HepG2 (cell line): ENCODE measurements around the gene TTLL6. TPM values are rescaled to one million over a fixed set of nuclear protein-coding genes. Genes with fewer than 3 reads are reported as not detected.
"Not testable (repeated sequence)": the region's sequence is repeated elsewhere in the genome, so short reads cannot be mapped to it uniquely, and the experiment has no call there.

Experiments
- ATAC-seq: fragments of 200-7000 bp; cut with Tn5 transposase; 3 replicates; pipeline ENCODE4 v1.9.1; 2020; ENCODE audit warnings: mild to moderate bottlenecking, moderate library complexity
- BruUV-seq: library from RNA; stranded (reverse); fragments of 400-500 nt; replicated peaks from 2 replicates; lab custom pipeline; 2021; lab: Mats Ljungman, UMichigan
- CTCF ChIA-PET: fragments of 300-600 bp; formaldehyde crosslinking; extraction: SDS; loops from one replicate; lab custom pipeline; 2021; ENCODE audit warnings: low total read pairs, inconsistent platforms, low intra/inter-chr PET ratio; lab: Yijun Ruan, JAX
- POLR2A ChIA-PET: fragments of 350-600 bp; sonication (Branson Sonifier 250); formaldehyde crosslinking; loops from one replicate; lab custom pipeline; 2020; ENCODE audit warnings: antibody characterized with exemption, inconsistent platforms; lab: Yijun Ruan, JAX
- DNase-seq: peaks from one replicate; pipeline ENCODE4 v3.0.0-alpha.2; 2015; ENCODE audit warnings: low spot score
- FAIRE-seq: peaks from 3 replicates; lab custom pipeline; 2011; peaks lifted over from hg19 to GRCh38; lab: Jason Lieb, UNC
- H2AFZ ChIP-seq: one replicate; pipeline ENCODE4 v1.6.1; 2011; ENCODE audit warnings: low read length, inconsistent platforms
- H3K27ac ChIP-seq: fragments of 300-600 bp; 3 replicates; pipeline ENCODE4 v1.8.0; 2011; ENCODE audit warnings: mixed run types, mild to moderate bottlenecking, mixed read lengths, low read length, inconsistent platforms; ENCODE audit not compliant: insufficient read depth; ENCODE audit errors: extremely low read length
- H3K27me3 ChIP-seq, 2 experiments: fragments of 200-600 bp in 1 of 2; 2 replicates in 1 of 2; 3 replicates in 1 of 2; pipeline versions ENCODE4 v1.6.0 to v1.8.0; 2011; ENCODE audit warnings: low read length in 2 of 2, mild to moderate bottlenecking in 2 of 2, moderate library complexity in 2 of 2, inconsistent platforms in 1 of 2; ENCODE audit not compliant: insufficient read depth in 2 of 2, control insufficient read depth in 1 of 2
- H3K36me3 ChIP-seq, 2 experiments: fragments of 200-600 bp in 1 of 2; replicated peaks in 1 of 2; 2 replicates in 1 of 2; 3 replicates in 1 of 2; pipeline versions ENCODE4 v1.5.1 to v1.8.0; 2011; ENCODE audit warnings: low read length in 2 of 2, inconsistent platforms in 1 of 2; ENCODE audit not compliant: insufficient read depth in 2 of 2, control insufficient read depth in 1 of 2
- H3K4me1 ChIP-seq: 2 replicates; pipeline ENCODE4 v1.5.1; 2012; ENCODE audit warnings: low read length, inconsistent platforms; ENCODE audit not compliant: insufficient read depth
- H3K4me2 ChIP-seq: 2 replicates; pipeline ENCODE4 v1.6.0; 2011; ENCODE audit warnings: low read depth, low read length, inconsistent platforms
- H3K4me3 ChIP-seq, 3 experiments: fragments of 200-600 bp in 1 of 3; sonication (generic), shearing (Covaris generic) in 1 of 3; replicated peaks in 1 of 3; 2 replicates each; pipeline ENCODE4 v1.5.1; 2011 to 2016; ENCODE audit warnings: low read length in 3 of 3, inconsistent platforms in 2 of 3, low read depth in 2 of 3, mild to moderate bottlenecking in 2 of 3, control low read depth in 1 of 3, mixed read lengths in 1 of 3; ENCODE audit not compliant: insufficient read depth in 1 of 3
- H3K79me2 ChIP-seq: one replicate; pipeline ENCODE4 v1.6.1; 2011; ENCODE audit warnings: low read length, inconsistent platforms; ENCODE audit not compliant: insufficient read depth
- H3K9ac ChIP-seq: 2 replicates; pipeline ENCODE4 v1.6.0; 2011; ENCODE audit warnings: mild to moderate bottlenecking, low read depth, low read length, inconsistent platforms; ENCODE audit not compliant: insufficient read depth
- H3K9me3 ChIP-seq: 2 replicates; pipeline ENCODE4 v1.5.1; 2012; ENCODE audit warnings: mild to moderate bottlenecking, low read length
- H4K20me1 ChIP-seq: 2 replicates; pipeline ENCODE4 v1.6.0; 2011; ENCODE audit warnings: inconsistent platforms, mild to moderate bottlenecking, low read length, moderate library complexity; ENCODE audit not compliant: insufficient read depth
- DDIT3 ChIP-seq: sonication (generic); formaldehyde crosslinking; IDR thresholded peaks from 2 replicates; pipeline ENCODE4 v1.4.0; 2020; ENCODE audit warnings: mild to moderate bottlenecking, missing genetic modification reagents
- GFI1 ChIP-seq: sonication (generic); formaldehyde crosslinking; IDR thresholded peaks from 2 replicates; pipeline ENCODE4 v1.5.0; 2020; ENCODE audit warnings: missing genetic modification reagents, mild to moderate bottlenecking, borderline replicate concordance
- HCFC1 ChIP-seq: fragments of 150-350 bp; IDR thresholded peaks from 2 replicates; pipeline ENCODE4 v1.6.1; 2014; ENCODE audit warnings: low read depth, low read length
- HMG20A ChIP-seq: IDR thresholded peaks from 2 replicates; pipeline ENCODE4 v1.6.1; 2016; ENCODE audit warnings: borderline replicate concordance
- LRRFIP1 ChIP-seq: sonication (generic); formaldehyde crosslinking; conservative IDR thresholded peaks from 2 replicates; pipeline ENCODE4 v1.4.0; 2020; ENCODE audit warnings: missing genetic modification reagents
- RNF2 ChIP-seq: fragments of 450-650 bp; conservative IDR thresholded peaks from 2 replicates; pipeline ENCODE4 v1.6.1; 2016; ENCODE audit warnings: low read depth
- SATB2 ChIP-seq: sonication (generic); formaldehyde crosslinking; IDR thresholded peaks from 2 replicates; pipeline ENCODE4 v1.5.0; 2020; ENCODE audit warnings: missing genetic modification reagents
- SOX13 ChIP-seq, 3 experiments: fragments of 450-650 bp in 1 of 3; sonication (generic) in 1 of 3; formaldehyde crosslinking in 1 of 3; IDR thresholded peaks in 2 of 3; conservative IDR thresholded peaks in 1 of 3; 2 replicates each; pipeline versions ENCODE4 v1.5.0 to v1.6.1; 2016 to 2020; ENCODE audit warnings: antibody characterized with exemption in 1 of 3, mild to moderate bottlenecking in 1 of 3, missing compliant biosample characterization in 1 of 3, missing genetic modification reagents in 1 of 3, moderate library complexity in 1 of 3
- ZNF333 ChIP-seq: sonication (generic); formaldehyde crosslinking; IDR thresholded peaks from 2 replicates; pipeline ENCODE4 v1.4.0; 2020; ENCODE audit warnings: mild to moderate bottlenecking, missing genetic modification reagents, borderline replicate concordance
- WGBS: methylation state at CpG from one replicate; pipeline ENCODE4 v1.1.6; 2017; ENCODE audit warnings: low lambda C conversion rate; 5-methylcytosine and 5-hydroxymethylcytosine counted together
- in situ Hi-C: cut with HindIII; loops from 2 replicates; pipeline ENCODE4 v1.10.0; 2017; ENCODE audit warnings: low pct_unique_long_range_greater_than_20kb; ENCODE audit not compliant: extremely low pct_ligation_motif_present
- intact Hi-C: fragments of 100-400 bp; cut with micrococcal nuclease; formaldehyde crosslinking; loops from one replicate; pipeline ENCODE4 v1.10.0; 2022; ENCODE audit not compliant: unreplicated experiment
- polyA plus RNA-seq, 8 experiments: library from polyadenylated mRNA; depleted of rRNA in 3 of 8; stranded (reverse) in 7 of 8; unstranded in 1 of 8; fragments of >200 nt; fragmentation: Illumina TruSeq in 4 of 8; extraction: Trizol in 4 of 8; gene quantifications; 2 replicates each; pipeline versions ENCODE4 v1.2.1 to v1.2.3, GENCODE V29; 2011 to 2016; ENCODE audit warnings: low read depth in 4 of 8, missing spikeins in 1 of 8, mixed read lengths in 1 of 8; ENCODE audit not compliant: insufficient read depth in 1 of 8
- total RNA-seq, 5 experiments: library from RNA; depleted of rRNA; stranded (reverse); fragments of >200 nt; fragmentation: Illumina TruSeq; extraction: Trizol; gene quantifications; 2 replicates each; pipeline ENCODE4 v1.2.3, GENCODE V29; 2016; ENCODE audit warnings: low read depth in 1 of 5

TTLL6 gene
- total and polyA plus RNA-seq, 2 of the 13 experiments (the other 11 are each of a cell fraction or from before 2014, with no cell fraction given), result 0.04 to 0.08 TPM

- TF ChIP-seq LRRFIP1, result no peak
- TF ChIP-seq DDIT3 (CRISPR knock-in tag), result no peak
Observed at GRCh38 chr17:48840441-48840840, 23.4 kb upstream of the TTLL6 start (continued).

GRCh38 chr17:48837458-48837857, 20.4 kb upstream of the TTLL6 start:
- not testable (repeated sequence) for H3K4me2 ChIP-seq

GRCh38 chr17:48835971-48836370, 18.9 kb upstream of the TTLL6 start:
- Histone ChIP-seq H4K20me1 (peaks cover 4% of the 10 kb centered on the region; the same call in 1 of the 2 replicates), H3K27ac (no peak overlapping the region), H3K9me3 (no peaks in the 10 kb centered on the region), H3K27me3 (no peaks in the 10 kb centered on the region; a peak in 1 of 5 replicates), H3K4me1 (peaks cover 26% of the 10 kb centered on the region), H3K36me3 (peaks cover 0 to 5% of the 10 kb centered on the region in 2 experiments; a peak in 1 of 5 replicates), H3K79me2 (peaks cover 45% of the 10 kb centered on the region), H2AFZ (no peak overlapping the region), H3K9ac (no peak overlapping the region), H3K4me2 (no peak overlapping the region), H3K4me3 (no peak overlapping the region)
- intact Hi-C loops, result no loop called here
- BruUV-seq, result no TSS peak
- in situ Hi-C loops, result no loop called here
- WGBS, result 93% methylated on average over 2 of the region's 2 CpGs
- CTCF ChIA-PET, result no interaction called here
- POLR2A ChIA-PET, result interaction anchor here (0.7 kb wide), 2 partner anchors 8 to 36 kb away, joined by 3 read pairs; no protein-coding TSS in a partner anchor
- DNase-seq (no peak), FAIRE-seq (no peak), ATAC-seq (no peak)
- no peak for TF ChIP-seq GFI1 (CRISPR knock-in tag)
- TF ChIP-seq RNF2, result no peak
- no peak for TF ChIP-seq ZNF333 (CRISPR knock-in tag)
- TF ChIP-seq HCFC1, result no peak
- TF ChIP-seq SOX13 (IDR thresholded peaks at IDR 0.05), result no peak
- no peak for TF ChIP-seq SOX13 (CRISPR knock-in tag; conservative IDR thresholded peaks at IDR 0.05 in 1 of 2, IDR thresholded peaks at IDR 0.05 in 1 of 2)
- TF ChIP-seq SATB2 (CRISPR knock-in tag), result no peak
- no peak for TF ChIP-seq HMG20A (CRISPR knock-in tag)

More at GRCh38 chr17:48837458-48837857, 20.4 kb upstream of the TTLL6 start:
- H3K9ac ChIP-seq, H3K9me3 ChIP-seq, ATAC-seq, H2AFZ ChIP-seq, H4K20me1 ChIP-seq, H3K27ac ChIP-seq, intact Hi-C loops, in situ Hi-C loops, CTCF ChIA-PET, H3K4me3 ChIP-seq, H3K27me3 ChIP-seq, BruUV-seq, DNase-seq, FAIRE-seq: not testable (repeated sequence)
- H3K79me2 ChIP-seq, result peaks cover 36% of the 10 kb centered on the region
- POLR2A ChIA-PET, result interaction anchor here (1.4 kb wide), 1 partner anchor 34 kb away, joined by 3 read pairs; no protein-coding TSS in a partner anchor
- 99% methylated on average over 4 of the region's 4 CpGs for WGBS
- H3K36me3 ChIP-seq, result peaks cover 1 to 16% of the 10 kb centered on the region in 2 experiments; a peak in 4 of 5 replicates
- H3K4me1 ChIP-seq, result peaks cover 24% of the 10 kb centered on the region
